Measurements from ENCODE around the gene LRRC8D. TPM values are rescaled to one million over a fixed set of nuclear protein-coding genes. Genes with fewer than 3 reads are reported as not detected.

LRRC8D gene
- total and polyA plus RNA-seq, 9 of the 15 experiments (the other 6 are each of a cell fraction or from before 2014, with no cell fraction given), result 3.4 to 53.9 (median 15.9) TPM

GRCh38 chr1:89896105-89896942 lies 75.5 kb downstream of the LRRC8D start (continued):
- TF ChIP-seq UBTF (IDR thresholded peaks at IDR 0.05; ENCODE audit: borderline replicate concordance in 1 of 2, low read depth in 2 of 2, low read length in 2 of 2) (no peak), PCBP2 (IDR thresholded peaks at IDR 0.05; ENCODE audit: low read depth, low read length, poor library complexity, severe bottlenecking) (no peak), IFI16 (CRISPR knock-in tag; IDR thresholded peaks at IDR 0.05) (no peak), ATF6 (CRISPR knock-in tag; IDR thresholded peaks at IDR 0.05) (no peak), BCOR (IDR thresholded peaks at IDR 0.05) (peak; percentile 58; the same call in 1 of the 2 replicates), ZNF398 (CRISPR knock-in tag; IDR thresholded peaks at IDR 0.05) (no peak), ZC3H4 (CRISPR knock-in tag; IDR thresholded peaks at IDR 0.05; ENCODE audit: borderline replicate concordance) (no peak), HDAC1 (IDR thresholded peaks at IDR 0.05) (peak in 1 of 2 experiments; percentile 95; a peak in 2 of 4 replicates), BMI1 (IDR thresholded peaks at IDR 0.05; ENCODE audit: low read length) (no peak), HLTF (IDR thresholded peaks at IDR 0.05) (peak; percentile 88), ZEB2 (IDR thresholded peaks at IDR 0.05) (peak; percentile 93)
- TF ChIP-seq, protein P1, sequence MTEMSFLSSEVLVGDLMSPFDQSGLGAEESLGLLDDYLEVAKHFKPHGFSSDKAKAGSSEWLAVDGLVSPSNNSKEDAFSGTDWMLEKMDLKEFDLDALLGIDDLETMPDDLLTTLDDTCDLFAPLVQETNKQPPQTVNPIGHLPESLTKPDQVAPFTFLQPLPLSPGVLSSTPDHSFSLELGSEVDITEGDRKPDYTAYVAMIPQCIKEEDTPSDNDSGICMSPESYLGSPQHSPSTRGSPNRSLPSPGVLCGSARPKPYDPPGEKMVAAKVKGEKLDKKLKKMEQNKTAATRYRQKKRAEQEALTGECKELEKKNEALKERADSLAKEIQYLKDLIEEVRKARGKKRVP (CRISPR knock-in tag; IDR thresholded peaks at IDR 0.05), result 0 out of 2 replicates have a peak, but pooled peaks have one; percentile 36
